PC-3 (cell line): ENCODE results near the gene STAC2. TPM values are rescaled to one million over a fixed set of nuclear protein-coding genes. Genes with fewer than 3 reads are reported as not detected.

Experiments used
- ATAC-seq: fragments of 200-7000 bp; cut with Tn5 transposase; 2 replicates; pipeline ENCODE4 v1.9.1; 2020; ENCODE audit warnings: mild to moderate bottlenecking, moderate library complexity
- BruUV-seq: library from RNA; stranded (reverse); fragments of 400-500 nt; replicated peaks from 2 replicates; lab custom pipeline; 2021; lab: Mats Ljungman, UMichigan
- CTCF ChIA-PET: fragments of 300-600 bp; sonication (Branson Sonifier 250); formaldehyde crosslinking; loops from one replicate; lab custom pipeline; 2022; ENCODE audit warnings: antibody characterized with exemption; lab: Charles Lee
- POLR2A ChIA-PET: fragments of 300-600 bp; sonication (Branson Sonifier 250); formaldehyde crosslinking; loops from one replicate; lab custom pipeline; 2022; ENCODE audit warnings: antibody characterized with exemption; ENCODE audit not compliant: unreplicated experiment; lab: Charles Lee
- DNase-seq: peaks from one replicate; pipeline ENCODE4 v3.0.0-alpha.2; 2015
- H2AFZ ChIP-seq: fragments of 300-600 bp; sonication (generic); 2 replicates; pipeline ENCODE4 v1.6.0; 2016; ENCODE audit warnings: antibody characterized with exemption, low read length
- H3F3A ChIP-seq: fragments of 300-600 bp; sonication (generic); one replicate; pipeline ENCODE4 v1.6.0; 2017; ENCODE audit warnings: antibody characterized with exemption, low read length, control low read depth, mild to moderate bottlenecking; ENCODE audit not compliant: unreplicated experiment
- H3K27ac ChIP-seq: fragments of 300-600 bp; sonication (generic); 2 replicates; pipeline ENCODE4 v1.5.1; 2016; ENCODE audit warnings: mild to moderate bottlenecking, low read length
- H3K27me3 ChIP-seq: fragments of 300-600 bp; sonication (generic); 2 replicates; pipeline ENCODE4 v1.6.1; 2016; ENCODE audit warnings: low read length, mixed read lengths
- H3K36me3 ChIP-seq: fragments of 300-600 bp; sonication (generic); 2 replicates; pipeline ENCODE4 v1.6.1; 2016; ENCODE audit warnings: low read depth, mixed run types, low read length, mixed read lengths
- H3K4me1 ChIP-seq: fragments of 300-600 bp; sonication (generic); 2 replicates; pipeline ENCODE4 v1.5.1; 2016; ENCODE audit warnings: low read length; ENCODE audit not compliant: insufficient read depth
- H3K4me2 ChIP-seq: fragments of 300-600 bp; sonication (generic); 2 replicates; pipeline ENCODE4 v1.6.0; 2016; ENCODE audit warnings: low read length
- H3K4me3 ChIP-seq: fragments of 300-600 bp; sonication (generic); 2 replicates; pipeline ENCODE4 v1.5.1; 2016; ENCODE audit warnings: mild to moderate bottlenecking, low read length, mixed read lengths
- H3K79me2 ChIP-seq: fragments of 300-600 bp; sonication (generic); 2 replicates; pipeline ENCODE4 v1.6.1; 2017; ENCODE audit warnings: low read length, mixed read lengths
- H3K9ac ChIP-seq: fragments of 300-600 bp; sonication (generic); 2 replicates; pipeline ENCODE4 v1.6.0; 2016; ENCODE audit warnings: mild to moderate bottlenecking, low read length
- H3K9me2 ChIP-seq: fragments of 300-600 bp; sonication (generic); replicated peaks from 2 replicates; pipeline ENCODE4 v1.6.1; 2016; ENCODE audit warnings: mixed run types, low read length, mixed read lengths
- H3K9me3 ChIP-seq: fragments of 300-600 bp; sonication (generic); 2 replicates; pipeline ENCODE4 v1.6.1; 2016; ENCODE audit warnings: low read length, mixed read lengths
- H4K20me1 ChIP-seq: fragments of 300-600 bp; sonication (generic); 2 replicates; pipeline ENCODE4 v1.6.1; 2016; ENCODE audit warnings: low read length, mixed read lengths
- CTCF ChIP-seq: fragments of 300-600 bp; sonication (generic); conservative IDR thresholded peaks from 2 replicates; pipeline ENCODE4 v1.5.1; 2017; ENCODE audit warnings: antibody characterized with exemption, low read depth, mild to moderate bottlenecking, low read length
- EZH2 ChIP-seq: fragments of 300-600 bp; sonication (generic); IDR thresholded peaks from one replicate; pipeline ENCODE4 v1.6.1; 2017; ENCODE audit warnings: antibody characterized with exemption, mild to moderate bottlenecking, low read length; ENCODE audit not compliant: unreplicated experiment
- EZH2phosphoT487 ChIP-seq: fragments of 300-600 bp; sonication (generic); IDR thresholded peaks from 2 replicates; pipeline ENCODE4 v1.6.1; 2018; ENCODE audit warnings: mild to moderate bottlenecking, antibody characterized with exemption, low read length, borderline replicate concordance
- intact Hi-C: fragments of 100-400 bp; cut with micrococcal nuclease; formaldehyde crosslinking; loops from 2 replicates; pipeline ENCODE4 v1.9.0; 2023
- total RNA-seq: library from RNA; depleted of rRNA; stranded (reverse); fragments of >200 nt; gene quantifications from 2 replicates; pipeline ENCODE4 v1.2.3, GENCODE V29; 2014

STAC2 gene
- total RNA-seq, 1 experiment from 2014 or later = not detected

GRCh38 chr17:39165178-39165840 is 60.4 kb downstream of the STAC2 start:
- intact Hi-C loops = no loop called here
- BruUV-seq = no TSS peak
- no peak for ATAC-seq

GRCh38 chr17:39164675-39165143 is 61.0 kb downstream of the STAC2 start:
- Histone ChIP-seq H2AFZ (peak overlapping the region; percentile 63), H3K27ac (no peak overlapping the region), H3K27me3 (no peaks in the 10 kb centered on the region), H3K4me2 (peak overlapping the region; percentile 63), H3K9me2 (no peaks in the 10 kb centered on the region), H3K9ac (no peak overlapping the region), H3K36me3 (no peaks in the 10 kb centered on the region), H3K79me2 (no peaks in the 10 kb centered on the region), H3K9me3 (no peaks in the 10 kb centered on the region), H4K20me1 (no peaks in the 10 kb centered on the region), H3F3A (no peaks in the 10 kb centered on the region), H3K4me3 (peak overlapping the region; percentile 40), H3K4me1 (no peaks in the 10 kb centered on the region)
- peak; percentile 92 for ATAC-seq
- peak; percentile 71 for DNase-seq
- TF ChIP-seq EZH2phosphoT487 = no peak
- TF ChIP-seq CTCF = peak; percentile 75
- POLR2A ChIA-PET = no interaction called here
- BruUV-seq = no TSS peak
- intact Hi-C loops = no loop called here
- CTCF ChIA-PET = interaction anchor here (0.6 to 1.4 kb wide), 8 partner anchors 10 to 182 kb away, joined by 3 to 7 read pairs (median 4); partner anchors contain the start of gene RPL19

More at GRCh38 chr17:39165178-39165840, 60.4 kb downstream of the STAC2 start:
- no peaks in the 10 kb centered on the region for H3K4me1 ChIP-seq
- no peak overlapping the region for H3K9ac ChIP-seq
- H3F3A ChIP-seq = no peaks in the 10 kb centered on the region
- H3K4me3 ChIP-seq = no peak overlapping the region
- H3K4me2 ChIP-seq = no peak overlapping the region
- H3K27me3 ChIP-seq = no peaks in the 10 kb centered on the region
- TF ChIP-seq EZH2phosphoT487 (no peak), EZH2 (no peak), CTCF (no peak)
- no peak overlapping the region for H2AFZ ChIP-seq
- no peak for DNase-seq
- no peak overlapping the region for H3K27ac ChIP-seq
- CTCF ChIA-PET = interaction anchor here (0.5 to 1.4 kb wide), 9 partner anchors 10 to 182 kb away, joined by 3 to 7 read pairs (median 4); partner anchors contain the start of gene RPL19
- H3K9me2 ChIP-seq = no peaks in the 10 kb centered on the region
- no peaks in the 10 kb centered on the region for H4K20me1 ChIP-seq
- no peaks in the 10 kb centered on the region for H3K36me3 ChIP-seq
- no peaks in the 10 kb centered on the region for H3K79me2 ChIP-seq
- H3K9me3 ChIP-seq = no peaks in the 10 kb centered on the region
- POLR2A ChIA-PET = no interaction called here

- no peak for TF ChIP-seq EZH2
- TF ChIP-seq CTCF = no peak
- TF ChIP-seq EZH2phosphoT487 = no peak
- no peaks in the 10 kb centered on the region for H3F3A ChIP-seq
- no peak overlapping the region for H3K27ac ChIP-seq
- H3K9me2 ChIP-seq = no peaks in the 10 kb centered on the region
- H3K36me3 ChIP-seq = no peaks in the 10 kb centered on the region
- ChIA-PET CTCF (no interaction called here), POLR2A (no interaction called here)
- BruUV-seq = no TSS peak
- no peak for DNase-seq
- no peak overlapping the region for H3K4me2 ChIP-seq
- ATAC-seq = no peak
- H3K9me3 ChIP-seq = no peaks in the 10 kb centered on the region
- H3K4me1 ChIP-seq = no peaks in the 10 kb centered on the region
- no peaks in the 10 kb centered on the region for H3K79me2 ChIP-seq
- no peak overlapping the region for H3K9ac ChIP-seq
- intact Hi-C loops = no loop called here
- H2AFZ ChIP-seq = no peak overlapping the region
- H4K20me1 ChIP-seq = no peaks in the 10 kb centered on the region
- no peaks in the 10 kb centered on the region for H3K27me3 ChIP-seq
- H3K4me3 ChIP-seq = no peak overlapping the region
Observed at GRCh38 chr17:39161962-39162361, 63.8 kb downstream of the STAC2 start.
